Mammary epithelial cell (primary cell): ENCODE results near the gene TTLL6.

ENCODE experiments used
- EZH2 ChIP-seq: IDR thresholded peaks from 2 replicates; pipeline ENCODE4 v1.6.1; 2012; ENCODE audit warnings: low read length, inconsistent platforms, borderline replicate concordance
- TF ChIP-seq, protein P1 (sequence below), 2 donors: IDR thresholded peaks in 1 of 2; conservative IDR thresholded peaks in 1 of 2; 2 replicates each; pipeline ENCODE4 v1.5.1; 2011 to 2012; ENCODE audit warnings: inconsistent platforms in 2 of 2, low read length in 2 of 2, mild to moderate bottlenecking in 2 of 2, control low read depth in 1 of 2, low read depth in 1 of 2; ENCODE audit not compliant: insufficient read depth in 1 of 2; ENCODE audit errors: extremely low read depth in 1 of 2

DNA sequence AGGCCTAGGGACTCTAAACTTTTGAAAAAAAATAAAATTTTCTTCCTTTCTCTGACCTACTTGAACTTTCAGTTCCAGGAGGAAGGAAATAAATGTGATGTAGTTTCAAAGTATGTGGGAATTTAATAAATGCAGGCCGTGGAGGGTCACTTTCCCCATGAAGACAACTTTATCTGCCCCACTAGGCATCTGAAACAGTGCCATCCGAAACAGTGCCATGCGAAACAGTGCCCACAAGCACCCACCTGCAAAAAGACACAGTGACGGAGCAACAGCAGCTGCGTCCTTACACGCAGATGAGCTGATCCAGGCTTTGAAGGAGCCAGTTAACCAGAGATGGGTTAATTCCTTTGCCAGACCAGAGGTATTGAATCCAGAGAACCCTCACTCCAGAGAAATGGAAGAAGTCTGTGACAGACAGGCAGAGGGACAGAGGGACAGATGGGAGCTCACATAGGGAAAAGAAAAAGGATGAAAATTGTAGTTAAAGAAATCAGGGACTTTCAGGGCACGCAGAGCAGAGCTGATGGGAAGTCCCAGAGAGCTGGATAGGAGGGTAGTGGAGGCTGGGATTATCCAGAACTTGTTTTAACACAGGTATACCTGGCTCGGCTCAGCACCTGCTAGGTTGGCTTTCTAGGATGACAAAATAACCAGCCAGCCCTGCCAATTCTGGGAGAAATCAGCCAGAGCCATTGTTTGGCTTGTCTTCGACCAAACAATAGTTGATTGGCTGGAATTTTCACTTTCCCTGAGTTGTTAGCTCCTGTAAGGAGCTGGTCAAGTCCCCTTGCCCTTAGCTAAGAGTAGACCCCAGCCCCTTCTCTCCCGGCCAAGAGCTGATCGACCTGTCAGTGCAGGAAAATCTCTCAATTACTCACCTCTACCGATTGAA lies 71.4 kb downstream of the TTLL6 start:
- peak; percentile 26 for TF ChIP-seq EZH2
- TF ChIP-seq, protein P1, sequence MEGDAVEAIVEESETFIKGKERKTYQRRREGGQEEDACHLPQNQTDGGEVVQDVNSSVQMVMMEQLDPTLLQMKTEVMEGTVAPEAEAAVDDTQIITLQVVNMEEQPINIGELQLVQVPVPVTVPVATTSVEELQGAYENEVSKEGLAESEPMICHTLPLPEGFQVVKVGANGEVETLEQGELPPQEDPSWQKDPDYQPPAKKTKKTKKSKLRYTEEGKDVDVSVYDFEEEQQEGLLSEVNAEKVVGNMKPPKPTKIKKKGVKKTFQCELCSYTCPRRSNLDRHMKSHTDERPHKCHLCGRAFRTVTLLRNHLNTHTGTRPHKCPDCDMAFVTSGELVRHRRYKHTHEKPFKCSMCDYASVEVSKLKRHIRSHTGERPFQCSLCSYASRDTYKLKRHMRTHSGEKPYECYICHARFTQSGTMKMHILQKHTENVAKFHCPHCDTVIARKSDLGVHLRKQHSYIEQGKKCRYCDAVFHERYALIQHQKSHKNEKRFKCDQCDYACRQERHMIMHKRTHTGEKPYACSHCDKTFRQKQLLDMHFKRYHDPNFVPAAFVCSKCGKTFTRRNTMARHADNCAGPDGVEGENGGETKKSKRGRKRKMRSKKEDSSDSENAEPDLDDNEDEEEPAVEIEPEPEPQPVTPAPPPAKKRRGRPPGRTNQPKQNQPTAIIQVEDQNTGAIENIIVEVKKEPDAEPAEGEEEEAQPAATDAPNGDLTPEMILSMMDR (conservative IDR thresholded peaks at IDR 0.05 in 1 of 2, IDR thresholded peaks at IDR 0.05 in 1 of 2; ENCODE audit: extremely low read depth in 1 of 2, insufficient read depth in 1 of 2, low read depth in 1 of 2, low read length in 2 of 2) = no peak
